Ammon's horn (tissue), 1 donor: Measurements from ENCODE around the gene SVEP1.
"Not testable (repeated sequence)": the region's sequence is repeated elsewhere in the genome, so short reads cannot be mapped to it uniquely, and the experiment has no call there.

Source experiments
- DNase-seq: peaks from one replicate; pipeline ENCODE4 v3.0.0-alpha.2; 2016; ENCODE audit warnings: low spot score

The SVEP1 gene

DNA sequence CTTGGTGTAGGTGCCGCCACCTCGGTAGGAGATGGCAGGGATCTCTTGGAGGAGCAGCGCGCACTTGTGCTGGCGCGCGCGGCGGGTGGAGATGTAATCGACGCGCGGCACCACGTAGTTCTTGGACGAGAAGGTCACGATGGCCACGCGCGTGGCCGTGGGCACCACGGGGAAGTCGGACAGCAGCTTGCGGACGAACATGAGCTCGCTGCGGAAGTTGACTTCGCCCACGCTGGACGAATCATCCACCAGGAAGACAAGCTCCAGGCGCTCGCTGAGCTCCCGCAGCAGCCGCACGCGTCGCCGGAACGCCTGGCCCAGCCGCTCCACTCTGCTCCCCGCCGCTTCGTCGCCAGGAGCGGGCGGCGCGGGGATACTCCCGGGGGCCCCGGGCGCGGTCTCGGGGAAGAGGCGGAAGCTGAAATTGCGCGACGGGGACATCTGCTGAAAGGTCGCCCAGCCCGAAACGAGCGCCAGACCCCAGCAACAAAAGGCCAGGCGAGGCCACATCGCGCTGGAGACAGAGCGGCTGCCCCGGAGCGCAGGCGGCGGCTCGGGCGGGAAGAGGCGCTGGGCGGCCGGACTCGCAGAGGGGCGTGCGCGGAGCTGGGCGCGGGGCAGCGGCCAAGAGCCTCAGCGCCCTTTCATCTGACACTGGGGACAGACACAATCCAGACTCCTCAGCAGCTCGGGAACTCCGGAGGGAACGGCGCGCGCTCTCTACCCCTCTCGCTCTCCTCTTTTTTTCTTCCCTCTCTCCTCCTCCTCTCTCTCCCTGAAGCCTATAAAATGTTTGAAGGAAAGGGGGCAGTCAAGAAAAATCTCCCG is at the start of gene SVEP1:
TSS of gene SVEP1 (minus strand) at position 708 of the 828 bp plus-strand sequence. CDS start at position 510, 198 bp downstream.
- peak; percentile 65 for DNase-seq

DNA sequence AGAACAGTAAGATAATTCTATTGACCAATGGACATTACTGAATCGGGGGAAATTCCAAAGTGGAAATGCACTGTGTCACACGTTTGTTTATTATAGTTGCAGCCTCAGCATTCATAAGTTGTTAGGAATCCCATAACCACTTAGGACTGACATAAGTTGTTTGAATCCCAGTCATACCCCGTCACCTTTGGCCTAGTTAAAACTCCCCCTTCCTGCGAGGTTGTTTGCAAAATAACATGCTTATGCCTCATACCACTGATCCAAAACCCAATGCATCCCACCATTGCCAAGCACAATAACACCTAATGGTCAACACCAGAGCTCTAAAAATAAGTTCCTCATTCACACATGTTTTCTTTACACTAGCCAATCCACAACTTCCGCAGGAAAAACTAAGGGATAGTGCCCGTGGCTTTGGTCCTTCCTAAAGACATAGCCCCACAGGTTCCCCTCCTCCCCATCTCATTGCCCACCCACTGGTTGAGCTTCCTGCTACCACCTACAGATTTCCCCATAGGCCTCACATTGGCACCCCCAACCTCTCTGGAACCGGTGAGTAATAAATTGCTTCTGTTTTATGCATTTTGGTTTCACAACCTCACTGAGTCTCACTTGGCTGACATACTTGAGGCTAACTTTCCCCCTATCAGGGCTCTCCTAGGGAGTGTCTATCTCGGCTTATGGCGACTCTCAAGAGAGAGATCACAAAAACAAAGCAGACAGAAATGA is 46.7 kb upstream of the SVEP1 start:
- DNase-seq, result no peak

- DNase-seq, result peak; percentile 79
Measured at GRCh38 chr9:110623462-110624025, 44.0 kb upstream of the SVEP1 start.

DNA sequence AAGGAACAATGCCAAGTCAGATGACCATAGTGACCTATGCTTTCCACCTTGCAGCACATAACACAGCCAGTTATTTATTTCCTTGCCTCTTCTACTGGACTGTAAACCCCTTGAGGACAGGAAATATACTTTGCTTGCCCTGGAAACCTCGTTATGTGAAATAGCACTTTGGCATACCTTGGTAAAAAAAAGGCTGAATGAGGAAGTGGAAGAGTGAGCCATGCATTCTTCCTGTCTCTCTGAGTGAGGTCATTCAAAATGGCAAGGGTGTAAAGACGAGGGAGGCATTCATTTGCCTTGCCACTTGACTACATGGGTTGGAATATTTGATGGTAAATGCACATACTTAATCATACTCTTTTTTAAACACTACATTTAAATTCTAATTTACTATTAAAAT is 42.8 kb upstream of the SVEP1 start:
- no peak for DNase-seq

DNA sequence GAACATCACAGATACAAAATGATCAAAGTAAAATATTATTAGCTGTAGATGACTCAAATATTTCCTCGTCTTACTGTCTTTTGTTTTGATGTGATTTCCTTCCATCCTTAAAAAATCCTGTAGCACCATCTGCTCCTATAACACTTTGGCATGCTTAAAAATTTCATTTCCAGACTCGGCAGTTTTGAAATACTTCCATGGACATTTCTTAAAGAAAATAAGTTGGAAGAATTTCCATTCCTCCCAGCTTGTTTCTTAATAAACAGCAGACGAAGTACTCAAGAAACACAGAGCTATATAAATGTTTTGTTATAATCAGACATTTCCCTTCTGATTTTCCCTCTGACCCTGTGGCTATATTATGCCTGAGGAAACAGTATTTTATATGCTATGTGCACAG is 41.2 kb upstream of the SVEP1 start:
- DNase-seq, result no peak

DNA sequence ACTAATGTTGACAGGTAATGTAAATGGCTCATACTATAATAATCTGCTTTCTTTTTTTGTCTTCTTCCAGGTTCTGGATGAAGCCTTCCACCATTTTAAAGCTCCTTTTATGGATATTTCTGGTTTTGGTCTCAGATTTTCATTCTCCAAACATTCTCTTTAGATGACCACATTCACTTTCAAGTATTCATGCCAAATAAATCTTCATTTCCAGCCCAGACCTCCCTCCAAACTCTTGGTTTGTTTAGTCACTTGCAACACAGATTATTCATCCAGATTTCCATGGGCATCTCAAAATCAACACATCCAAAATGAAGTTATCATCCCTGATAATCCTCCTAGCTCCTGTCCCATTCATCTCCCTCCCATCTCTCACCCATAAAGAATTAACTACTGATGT is 40.3 kb upstream of the SVEP1 start:
- no peak for DNase-seq

GRCh38 chr9:110615498-110615897 is 36.0 kb upstream of the SVEP1 start:
- no peak for DNase-seq

DNA sequence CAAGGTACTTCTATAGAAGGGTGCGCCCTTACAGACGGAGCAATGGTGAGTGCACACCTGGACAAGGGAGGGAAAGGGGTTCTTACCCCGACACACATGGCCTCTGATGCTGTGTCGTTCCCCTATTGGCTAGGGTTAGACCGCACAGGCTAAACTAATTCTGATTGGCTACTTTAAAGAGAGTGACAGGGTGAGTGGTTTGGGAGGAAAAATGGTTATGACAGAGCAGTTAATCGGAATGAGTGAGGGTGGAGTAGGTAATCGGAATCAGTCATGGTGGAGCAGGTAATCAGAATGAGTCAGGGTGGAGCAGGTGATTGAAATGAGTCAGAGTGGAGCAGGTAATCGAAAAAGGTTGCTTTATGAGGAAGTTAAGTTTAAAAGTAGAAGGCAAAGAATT is 35.0 kb upstream of the SVEP1 start:
- DNase-seq, result not testable (repeated sequence)

DNA sequence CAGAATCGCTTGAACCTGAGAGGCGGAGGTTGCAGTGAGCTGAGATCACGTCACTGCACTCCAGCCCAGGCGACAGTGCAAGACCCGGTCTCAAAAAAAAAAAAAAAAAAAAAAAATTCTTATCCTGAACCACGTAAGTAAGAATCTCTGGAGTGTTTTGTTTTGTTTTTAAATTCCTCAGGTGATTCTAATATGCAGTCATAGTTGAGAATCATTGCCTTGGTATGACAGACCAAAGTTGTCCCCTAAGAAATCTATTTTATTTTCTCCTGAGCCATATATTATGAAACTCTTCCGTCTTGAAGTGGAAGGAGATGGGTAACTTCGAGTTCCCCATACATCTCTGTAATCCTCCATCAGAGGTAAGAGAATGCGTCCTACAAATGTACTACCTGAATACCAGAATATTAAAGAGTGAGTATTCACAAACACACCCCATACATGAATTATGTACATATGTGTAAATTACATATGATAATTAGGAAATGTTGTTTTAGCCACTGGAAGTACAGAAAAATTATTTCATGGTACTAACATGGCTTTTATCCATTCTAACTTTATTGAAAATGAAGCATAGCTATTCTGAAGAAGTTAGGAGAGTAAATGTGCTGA is 26.7 kb upstream of the SVEP1 start:
- DNase-seq, result no peak

- DNase-seq, result no peak
Measured at GRCh38 chr9:110605565-110605964, 26.0 kb upstream of the SVEP1 start.

DNA sequence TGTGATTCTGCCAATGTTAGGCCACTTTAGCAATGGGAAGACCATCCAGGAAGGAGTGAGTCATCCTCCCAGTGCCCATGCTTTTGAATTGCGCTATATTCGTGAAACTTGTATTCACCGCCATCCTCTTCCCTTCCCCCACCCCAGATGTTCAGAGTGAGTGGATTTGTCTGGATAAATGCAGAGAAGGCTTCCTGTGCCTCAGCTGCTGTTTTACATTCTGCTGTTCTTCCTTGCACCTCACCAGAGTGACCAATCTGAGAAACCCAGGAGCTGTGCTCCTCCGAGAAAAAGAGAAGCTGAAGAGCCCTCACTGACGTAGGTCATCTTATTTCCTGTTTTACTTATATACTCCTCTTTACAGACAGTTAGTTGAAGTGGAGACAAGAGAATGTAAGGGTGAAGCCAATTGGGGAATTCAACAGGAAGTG is 24.6 kb upstream of the SVEP1 start:
- DNase-seq, result peak; percentile 19

DNA sequence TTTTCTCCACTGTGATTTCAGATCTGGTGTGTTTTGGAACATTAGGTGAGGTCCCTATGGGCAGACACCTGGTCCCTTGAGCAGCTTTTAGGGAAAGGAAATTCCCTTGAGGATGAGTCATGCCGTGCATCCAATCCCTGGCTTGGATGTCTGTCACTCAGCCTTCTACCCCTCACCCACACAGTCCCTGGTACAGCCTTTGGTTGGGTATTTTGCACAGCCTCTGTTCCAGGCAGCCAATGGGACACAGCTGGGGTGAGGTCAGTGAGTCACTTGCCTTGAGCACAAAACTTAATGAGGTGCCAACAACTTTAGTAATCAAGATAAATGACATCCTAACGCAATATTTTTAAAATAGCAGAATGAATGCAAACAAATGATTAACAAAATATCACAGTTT is 22.7 kb upstream of the SVEP1 start:
- DNase-seq, result no peak

DNA sequence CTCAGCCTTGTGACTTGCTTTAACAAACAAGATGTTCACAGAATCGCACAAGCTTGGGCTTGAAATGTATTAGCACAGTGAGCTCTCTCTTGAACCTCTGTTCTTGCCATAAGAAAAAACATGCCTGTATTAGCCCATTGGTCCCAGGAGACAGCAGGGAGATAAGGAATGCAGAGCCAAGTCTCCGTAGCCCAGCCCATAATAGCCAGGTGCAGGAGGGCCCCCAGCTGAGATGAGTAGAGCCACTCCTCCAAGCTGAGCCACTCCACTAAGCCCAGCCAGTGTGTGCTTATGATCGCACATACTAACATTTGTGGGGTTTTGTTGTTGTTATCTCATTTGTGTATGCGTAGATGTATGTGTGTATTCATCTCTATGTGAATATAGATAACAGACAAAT is 21.6 kb upstream of the SVEP1 start:
- no peak for DNase-seq

DNA sequence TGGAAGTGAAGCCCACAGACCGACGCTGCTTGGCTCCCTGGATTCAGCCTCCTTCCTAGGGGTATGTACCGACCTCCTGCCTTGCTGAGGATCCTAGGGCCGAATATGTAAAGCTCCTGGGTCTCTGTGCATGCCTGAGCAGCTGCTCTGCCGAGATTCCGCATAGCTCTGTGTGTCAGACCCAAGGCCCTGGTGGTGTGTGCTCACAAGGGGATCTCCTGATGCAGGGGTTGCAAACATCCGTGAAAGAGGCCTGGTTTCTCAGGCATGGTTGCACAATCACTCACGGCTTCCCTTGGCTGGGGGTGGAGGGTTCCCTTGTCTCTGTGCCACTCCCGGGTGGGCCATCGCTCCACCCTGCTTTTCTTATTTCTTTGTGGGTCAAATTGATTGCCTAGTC is 19.9 kb upstream of the SVEP1 start:
- no peak for DNase-seq

- no peak for DNase-seq
Measured at GRCh38 chr9:110592044-110592830, 12.7 kb upstream of the SVEP1 start.

DNA sequence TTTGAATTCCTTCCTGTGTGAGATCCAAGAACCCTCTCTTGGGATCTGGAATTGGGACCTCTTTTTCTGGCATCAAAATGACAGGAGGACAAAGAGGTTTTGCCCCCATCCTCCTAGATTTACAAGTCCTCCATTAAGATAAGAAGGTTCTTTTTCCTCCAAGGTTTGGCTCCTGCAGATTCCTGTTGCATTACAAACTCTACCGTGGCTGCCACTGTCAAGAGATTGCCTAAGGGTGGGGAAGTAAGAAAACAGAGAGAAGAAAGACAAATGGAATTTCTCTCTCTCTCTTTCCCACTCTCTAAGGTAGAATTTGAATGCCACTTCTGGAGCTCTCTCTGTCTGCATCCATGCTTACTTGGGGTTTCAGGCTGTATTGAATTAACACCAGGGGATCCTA is 12.0 kb upstream of the SVEP1 start:
- DNase-seq, result no peak

- no peak for DNase-seq
Measured at GRCh38 chr9:110590816-110591215, 11.3 kb upstream of the SVEP1 start.

DNA sequence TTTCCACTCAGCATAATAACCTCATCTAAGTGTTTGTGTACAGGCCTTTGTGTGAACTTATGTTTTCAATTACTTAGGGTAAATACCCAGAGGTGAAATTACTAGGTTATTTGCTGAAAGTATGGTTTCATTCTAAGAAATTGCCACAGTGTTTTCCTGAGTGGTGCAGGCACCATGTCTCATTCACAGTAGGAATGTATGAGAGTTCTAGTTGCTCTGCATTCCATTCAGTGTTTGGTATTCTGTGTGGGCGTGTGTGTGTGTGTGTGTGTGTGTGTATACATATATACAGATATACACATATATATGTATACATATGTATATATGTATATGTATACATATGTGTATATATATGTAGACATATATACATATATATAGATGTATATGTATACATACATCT is 8.8 kb upstream of the SVEP1 start:
- no peak for DNase-seq

- DNase-seq, result peak; percentile 48
Measured at GRCh38 chr9:110583237-110583636, 3.7 kb upstream of the SVEP1 start.

DNA sequence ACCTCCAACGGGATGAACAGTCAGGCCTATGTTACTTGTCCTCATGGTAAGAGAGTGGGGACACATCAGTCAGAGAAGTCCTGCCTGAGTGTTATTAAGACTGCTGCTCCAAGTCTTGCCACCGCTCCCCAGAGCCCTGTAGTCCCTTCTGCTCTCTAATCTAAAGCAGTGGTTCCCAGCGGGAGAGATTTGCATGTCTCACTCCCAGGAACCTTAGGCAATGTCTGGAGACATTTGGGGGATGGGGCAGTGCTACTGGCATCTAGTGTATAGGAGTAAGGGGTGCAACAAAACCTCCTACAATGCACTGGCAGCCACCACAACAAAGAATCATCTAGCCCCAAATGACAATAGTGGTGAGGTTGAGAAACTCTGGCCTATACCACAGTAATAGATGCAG is 2.6 kb upstream of the SVEP1 start:
- no peak for DNase-seq

- DNase-seq, result no peak
Measured at GRCh38 chr9:110580850-110581249, 1.3 kb upstream of the SVEP1 start.

DNA sequence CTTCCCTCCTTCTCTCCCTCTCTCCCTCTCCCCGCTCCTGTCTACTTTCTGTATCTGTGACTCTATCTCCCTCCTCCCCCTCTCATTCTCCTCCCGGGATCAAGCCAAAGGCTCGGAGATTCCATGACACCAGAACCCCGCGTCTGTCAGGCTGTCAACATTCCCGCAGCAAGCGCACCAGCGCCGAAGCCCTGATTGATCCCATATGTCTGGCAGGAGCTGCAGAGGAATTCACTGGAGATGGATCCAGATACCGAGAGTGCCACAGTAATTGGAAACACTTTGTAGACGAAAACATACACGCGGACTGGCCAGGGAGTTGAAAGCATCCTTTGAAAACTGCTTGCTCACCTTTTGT is 300 bp upstream of the SVEP1 start:
- DNase-seq, result peak; percentile 29
